Stomach (tissue), 9 donors: ENCODE data around the gene PTPN4. TPM values are rescaled to one million over a fixed set of nuclear protein-coding genes. Genes with fewer than 3 reads are reported as not detected.

Experiments
- DNase-seq, 2 donors: peaks; one replicate each; pipeline versions ENCODE4 v3.0.0 to v3.0.0-alpha.2; 2013 to 2019
- H3K27ac ChIP-seq, 5 donors: fragments of 200-600 bp in 4 of 5; sonication (generic) in 4 of 5; one replicate each; pipeline ENCODE4 v1.5.1; 2013 to 2019; ENCODE audit warnings: mild to moderate bottlenecking in 1 of 5, moderate library complexity in 1 of 5
- H3K27me3 ChIP-seq, 3 donors: fragments of 200-600 bp; sonication (generic); one replicate each; pipeline ENCODE4 v1.5.1; 2017 to 2019; ENCODE audit warnings: mixed run types in 1 of 3
- H3K36me3 ChIP-seq, 4 donors: fragments of 200-600 bp; sonication (generic); 1 replicate in 3 of 4; 2 replicates in 1 of 4; pipeline ENCODE4 v1.5.1; 2016 to 2019
- H3K4me1 ChIP-seq, 4 donors: fragments of 200-600 bp; sonication (generic); one replicate each; pipeline ENCODE4 v1.5.1; 2016 to 2019
- H3K4me3 ChIP-seq, 4 donors: fragments of 200-600 bp; sonication (generic) in 3 of 4; one replicate each; pipeline ENCODE4 v1.5.1; 2016 to 2019; ENCODE audit warnings: mild to moderate bottlenecking in 1 of 4
- H3K9me3 ChIP-seq, 4 donors: fragments of 200-600 bp; sonication (generic); one replicate each; pipeline ENCODE4 v1.5.1; 2016 to 2019
- EP300 ChIP-seq: sonication (generic); formaldehyde crosslinking; IDR thresholded peaks from one replicate; pipeline ENCODE4 v1.6.1; 2017; ENCODE audit warnings: antibody characterized with exemption
- POLR2A ChIP-seq, 4 donors: fragments of 450-650 bp; IDR thresholded peaks; one replicate each; pipeline ENCODE4 v1.6.1; 2016; ENCODE audit warnings: antibody characterized with exemption in 4 of 4, control low read depth in 2 of 4, mild to moderate bottlenecking in 1 of 4, moderate library complexity in 1 of 4
- POLR2AphosphoS5 ChIP-seq, 3 donors: sonication (generic); formaldehyde crosslinking; IDR thresholded peaks; one replicate each; pipeline ENCODE4 v1.6.1; 2016; ENCODE audit warnings: antibody characterized with exemption in 3 of 3
- WGBS, 5 donors: extraction: QIAGEN DNeasy Blood & Tissue Kit in 3 of 5; methylation state at CpG; one replicate each; pipeline versions ENCODE4 v1.1.5 to v1.1.7; 2013 to 2018; 5-methylcytosine and 5-hydroxymethylcytosine counted together
- intact Hi-C: fragments of 100-400 bp; cut with DNase I; formaldehyde crosslinking; loops from one replicate; pipeline ENCODE4 v1.15.1; 2023; ENCODE audit warnings: low total_unique reads
- polyA plus RNA-seq, 3 donors: library from polyadenylated mRNA; stranded (reverse); fragments of 200-250 nt; gene quantifications; one replicate each; pipeline ENCODE4 v1.2.3, GENCODE V29; 2013
- total RNA-seq, 5 donors: library from RNA; depleted of rRNA; stranded (reverse); fragments of >200 nt; gene quantifications; one replicate each; pipeline versions ENCODE4 v1.1.0 to v1.2.3, GENCODE V29; 2014 to 2016
- TF ChIP-seq, protein P1 (sequence below), 7 experiments: fragments of 450-650 bp in 4 of 7; fragments of 200-600 bp in 3 of 7; sonication (generic) in 3 of 7; IDR thresholded peaks; one replicate each; pipeline ENCODE4 v1.5.1; 2016 to 2019; ENCODE audit warnings: antibody characterized with exemption in 7 of 7, control low read depth in 2 of 7, mild to moderate bottlenecking in 1 of 7
- donor health status: healthy with polysubstance abuse.
- donor health status: Bipolar disorder and iron deficiency.
- donor health status: healthy.

PTPN4 gene
- total and polyA plus RNA-seq, 8 donors: 2.9 to 450 (median 18.8) TPM

DNA sequence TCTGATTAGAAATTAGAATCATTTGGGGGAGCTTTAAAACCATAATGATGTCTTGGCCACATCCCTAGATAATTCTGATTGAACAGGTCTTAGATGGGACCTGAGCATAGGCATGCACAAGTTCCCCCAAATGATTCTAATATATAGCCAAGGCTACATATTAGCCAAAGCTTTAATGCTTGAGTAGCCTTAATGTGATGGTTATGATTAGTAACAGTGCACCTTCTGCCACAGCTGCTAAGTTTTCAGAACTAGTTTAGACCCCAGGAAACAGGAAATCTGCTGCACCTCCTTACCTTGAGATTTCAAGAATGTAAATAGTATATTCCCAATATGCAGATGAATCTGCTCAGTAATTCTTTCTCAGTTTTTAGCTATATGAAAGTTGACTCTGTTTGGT lies 119.8 kb downstream of the PTPN4 start:
- TF ChIP-seq, protein P1, sequence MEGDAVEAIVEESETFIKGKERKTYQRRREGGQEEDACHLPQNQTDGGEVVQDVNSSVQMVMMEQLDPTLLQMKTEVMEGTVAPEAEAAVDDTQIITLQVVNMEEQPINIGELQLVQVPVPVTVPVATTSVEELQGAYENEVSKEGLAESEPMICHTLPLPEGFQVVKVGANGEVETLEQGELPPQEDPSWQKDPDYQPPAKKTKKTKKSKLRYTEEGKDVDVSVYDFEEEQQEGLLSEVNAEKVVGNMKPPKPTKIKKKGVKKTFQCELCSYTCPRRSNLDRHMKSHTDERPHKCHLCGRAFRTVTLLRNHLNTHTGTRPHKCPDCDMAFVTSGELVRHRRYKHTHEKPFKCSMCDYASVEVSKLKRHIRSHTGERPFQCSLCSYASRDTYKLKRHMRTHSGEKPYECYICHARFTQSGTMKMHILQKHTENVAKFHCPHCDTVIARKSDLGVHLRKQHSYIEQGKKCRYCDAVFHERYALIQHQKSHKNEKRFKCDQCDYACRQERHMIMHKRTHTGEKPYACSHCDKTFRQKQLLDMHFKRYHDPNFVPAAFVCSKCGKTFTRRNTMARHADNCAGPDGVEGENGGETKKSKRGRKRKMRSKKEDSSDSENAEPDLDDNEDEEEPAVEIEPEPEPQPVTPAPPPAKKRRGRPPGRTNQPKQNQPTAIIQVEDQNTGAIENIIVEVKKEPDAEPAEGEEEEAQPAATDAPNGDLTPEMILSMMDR (IDR thresholded peaks at IDR 0.05): no peak
- TF ChIP-seq POLR2AphosphoS5 (IDR thresholded peaks at IDR 0.05) (no peak), POLR2A (IDR thresholded peaks at IDR 0.05) (no peak), EP300 (no peak)
- no peak overlapping the region for H3K27ac ChIP-seq
- H3K4me3 ChIP-seq: no peak overlapping the region
- peaks cover 0 to 4% (median 0%) of the 10 kb centered on the region in 4 donors for H3K4me1 ChIP-seq
- no peaks in the 10 kb centered on the region for H3K9me3 ChIP-seq
- DNase-seq: no peak
- H3K27me3 ChIP-seq: no peaks in the 10 kb centered on the region
- H3K36me3 ChIP-seq: peaks cover 0 to 8% (median 4%) of the 10 kb centered on the region in 4 donors
- intact Hi-C loops: no loop called here

DNA sequence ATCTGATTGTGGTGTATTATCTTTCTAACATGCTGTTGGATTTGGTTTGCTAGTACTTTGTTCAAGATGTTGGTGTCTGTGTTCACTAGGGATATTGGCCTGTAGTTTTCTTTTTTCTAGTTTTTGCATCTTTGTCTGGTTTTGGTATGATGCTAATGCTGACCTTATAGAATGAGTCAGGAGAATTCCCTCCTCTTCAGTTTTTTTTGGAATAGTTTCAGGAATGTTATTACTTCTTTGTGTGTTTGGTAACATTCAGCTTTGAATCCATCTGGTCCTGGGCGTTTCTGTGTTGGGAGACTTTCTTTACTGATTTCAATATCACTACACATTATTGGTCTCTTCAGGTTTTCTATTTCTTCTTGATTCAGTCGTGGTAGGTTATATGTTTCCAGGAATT lies 129.0 kb downstream of the PTPN4 start:
- Histone ChIP-seq H3K9me3 (peaks cover 0 to 15% (median 9%) of the 10 kb centered on the region in 4 donors), H3K27me3 (no peaks in the 10 kb centered on the region), H3K4me3 (no peak overlapping the region), H3K27ac (no peak overlapping the region), H3K4me1 (no peaks in the 10 kb centered on the region), H3K36me3 (peaks cover 0 to 19% (median 16%) of the 10 kb centered on the region in 4 donors)
- TF ChIP-seq POLR2A (IDR thresholded peaks at IDR 0.05): no peak
- no peak for TF ChIP-seq EP300
- no peak for TF ChIP-seq POLR2AphosphoS5 (IDR thresholded peaks at IDR 0.05)
- TF ChIP-seq, protein P1 (IDR thresholded peaks at IDR 0.05): no peak
- intact Hi-C loops: no loop called here
- DNase-seq: no peak
- 86 to 97% (median 92%) methylated on average over 2 of the region's 2 CpGs for WGBS, 5 donors

DNA sequence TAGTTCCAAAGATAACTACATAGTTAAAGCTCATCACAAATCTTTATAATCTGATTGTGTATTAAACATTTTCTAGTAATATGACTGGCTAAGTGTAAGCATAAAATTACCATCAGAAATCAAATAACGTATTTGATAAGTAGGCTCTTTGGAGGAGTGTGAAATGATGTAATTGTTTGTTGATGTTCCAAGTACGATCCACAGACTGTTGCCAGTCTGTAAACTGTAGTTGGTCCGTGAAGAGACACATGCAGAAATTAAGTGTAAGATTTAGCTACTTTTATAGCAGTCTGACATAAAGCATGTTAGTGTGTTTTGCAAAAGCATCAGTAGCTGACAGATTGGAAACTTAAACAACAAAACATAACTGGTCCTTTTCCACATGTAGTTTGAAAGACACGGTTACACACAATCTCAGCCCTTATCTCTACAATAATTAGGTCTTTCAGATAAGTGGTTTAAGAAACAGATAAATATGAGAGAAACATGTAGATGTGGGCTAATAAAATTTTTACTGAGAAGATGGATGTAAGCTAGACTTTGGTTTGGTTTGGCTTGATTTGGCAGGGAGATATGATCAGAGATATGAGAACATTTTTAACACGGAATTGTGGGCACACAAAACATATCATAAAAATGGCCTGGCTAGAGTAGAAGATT lies 138.1 kb downstream of the PTPN4 start:
- H3K36me3 ChIP-seq: peaks cover 4 to 41% (median 27%) of the 10 kb centered on the region in 4 donors
- DNase-seq: no peak
- H3K4me1 ChIP-seq: no peaks in the 10 kb centered on the region
- WGBS, 5 donors: 60 to 72% (median 66%) methylated on average over 5 of the region's 5 CpGs
- no peaks in the 10 kb centered on the region for H3K27me3 ChIP-seq
- TF ChIP-seq POLR2AphosphoS5 (IDR thresholded peaks at IDR 0.05) (no peak), POLR2A (IDR thresholded peaks at IDR 0.05) (no peak), EP300 (no peak)
- TF ChIP-seq, protein P1 (IDR thresholded peaks at IDR 0.05): no peak
- H3K27ac ChIP-seq: no peak overlapping the region
- intact Hi-C loops: no loop called here
- no peak overlapping the region for H3K4me3 ChIP-seq
- no peaks in the 10 kb centered on the region for H3K9me3 ChIP-seq

DNA sequence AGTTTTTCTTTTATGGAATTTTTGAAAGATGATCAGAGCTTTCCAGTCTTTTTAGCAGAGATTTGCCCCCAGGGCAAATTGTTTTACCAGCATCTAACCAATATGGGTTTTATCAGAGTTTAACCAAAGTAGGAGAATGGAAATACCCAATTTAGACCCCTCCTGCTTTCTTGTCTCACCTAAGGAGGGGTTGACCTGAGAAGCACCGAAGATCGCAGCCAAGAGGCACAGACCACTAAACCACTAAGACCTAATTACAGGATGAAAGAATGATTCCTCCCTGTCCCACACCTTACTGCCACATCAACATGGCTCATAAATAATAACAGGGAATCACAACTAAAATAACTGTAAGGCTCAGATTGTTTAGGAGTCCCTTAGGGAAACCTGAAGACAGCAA lies 141.3 kb downstream of the PTPN4 start:
- H3K36me3 ChIP-seq: peaks cover 10 to 38% (median 34%) of the 10 kb centered on the region in 4 donors
- no peak overlapping the region for H3K4me3 ChIP-seq
- 95 to 100% (median 98%) methylated on average over 2 of the region's 2 CpGs for WGBS, 5 donors
- no peaks in the 10 kb centered on the region for H3K27me3 ChIP-seq
- DNase-seq: no peak
- no peak overlapping the region for H3K27ac ChIP-seq
- TF ChIP-seq EP300 (no peak), POLR2A (IDR thresholded peaks at IDR 0.05) (no peak), POLR2AphosphoS5 (IDR thresholded peaks at IDR 0.05) (no peak)
- TF ChIP-seq, protein P1 (IDR thresholded peaks at IDR 0.05): no peak
- no peaks in the 10 kb centered on the region for H3K4me1 ChIP-seq
- intact Hi-C loops: no loop called here
- no peaks in the 10 kb centered on the region for H3K9me3 ChIP-seq
